CD4-positive, alpha-beta T cell treated with Interleukin-6 for 4 hours (primary cell): ENCODE data around the gene BCKDHA.
"Not testable (repeated sequence)": the region's sequence is repeated elsewhere in the genome, so short reads cannot be mapped to it uniquely, and the experiment has no call there.

Experiments used
- DNase-seq: peaks from one replicate; pipeline ENCODE4 v3.0.0-alpha.2; 2020; ENCODE audit warnings: mixed read lengths

The BCKDHA gene

GRCh38 chr19:41452584-41453275 is 55.1 kb downstream of the BCKDHA start:
- no peak for DNase-seq

- no peak for DNase-seq
Observed at GRCh38 chr19:41455936-41456335, 58.3 kb downstream of the BCKDHA start.

DNA sequence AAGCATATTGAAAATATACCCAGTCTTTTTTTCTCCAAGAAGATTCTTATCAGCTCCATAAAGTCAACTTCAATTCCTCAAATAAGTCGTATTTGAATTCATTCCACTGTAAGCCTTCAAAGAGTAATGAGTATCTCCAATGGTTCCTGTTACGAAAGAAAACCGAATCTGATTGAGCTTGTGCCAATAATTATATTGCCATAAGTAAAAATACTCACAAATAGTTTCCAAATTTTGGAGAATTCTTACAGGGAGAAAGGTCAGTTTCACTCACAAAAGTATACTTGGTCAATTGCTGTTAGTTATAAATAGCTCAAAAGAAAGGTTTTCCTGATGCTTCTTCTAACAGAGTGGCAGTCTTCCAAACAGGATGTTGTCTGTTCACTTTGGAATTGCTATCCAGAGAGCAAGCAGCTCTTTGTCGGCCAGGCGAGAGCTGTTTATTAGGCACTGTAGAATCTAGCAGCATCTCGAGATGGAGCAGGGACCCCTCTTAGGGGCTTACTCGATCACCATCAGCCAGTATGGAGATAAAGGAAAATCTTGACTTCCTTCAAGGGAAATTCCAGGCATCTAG is 58.8 kb downstream of the BCKDHA start:
- no peak for DNase-seq

DNA sequence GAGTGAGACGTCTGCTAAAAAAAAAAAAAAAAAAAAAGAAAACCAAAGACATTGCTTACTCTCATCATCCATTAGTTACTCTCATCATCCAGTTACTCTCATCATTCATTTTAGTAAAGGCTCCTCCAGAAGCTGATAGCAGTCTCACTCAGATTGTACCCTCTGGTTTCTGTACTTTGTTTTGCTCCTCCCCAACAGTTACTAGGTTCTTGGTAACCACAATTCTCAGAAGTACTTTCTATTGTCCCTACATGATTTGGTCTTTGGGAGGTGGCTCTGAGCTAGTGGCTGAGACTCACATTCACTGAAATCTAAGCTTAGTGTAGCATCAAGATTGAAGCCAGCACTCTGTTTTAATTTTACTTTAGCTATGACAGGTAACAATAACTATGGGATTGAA is 59.6 kb downstream of the BCKDHA start:
- no peak for DNase-seq

DNA sequence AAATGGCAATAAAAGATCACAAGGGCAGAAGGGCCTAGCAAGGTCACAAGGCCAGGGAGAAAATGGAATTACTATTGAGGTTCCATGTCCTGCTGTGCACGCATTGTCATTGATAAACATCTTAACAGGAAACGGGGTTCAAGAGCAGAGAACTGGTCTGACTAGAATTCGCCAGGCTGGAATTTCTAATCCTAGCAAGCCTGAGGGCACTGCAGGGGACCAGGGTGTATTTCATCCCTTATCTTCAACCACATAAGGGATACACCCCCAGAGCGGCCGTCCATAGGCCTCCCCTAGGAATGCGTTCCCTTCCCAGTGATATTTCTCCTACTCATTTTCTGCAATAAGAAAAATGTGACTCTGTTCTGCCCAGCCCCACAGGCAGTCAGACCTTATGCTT is 64.9 kb downstream of the BCKDHA start:
- no peak for DNase-seq

DNA sequence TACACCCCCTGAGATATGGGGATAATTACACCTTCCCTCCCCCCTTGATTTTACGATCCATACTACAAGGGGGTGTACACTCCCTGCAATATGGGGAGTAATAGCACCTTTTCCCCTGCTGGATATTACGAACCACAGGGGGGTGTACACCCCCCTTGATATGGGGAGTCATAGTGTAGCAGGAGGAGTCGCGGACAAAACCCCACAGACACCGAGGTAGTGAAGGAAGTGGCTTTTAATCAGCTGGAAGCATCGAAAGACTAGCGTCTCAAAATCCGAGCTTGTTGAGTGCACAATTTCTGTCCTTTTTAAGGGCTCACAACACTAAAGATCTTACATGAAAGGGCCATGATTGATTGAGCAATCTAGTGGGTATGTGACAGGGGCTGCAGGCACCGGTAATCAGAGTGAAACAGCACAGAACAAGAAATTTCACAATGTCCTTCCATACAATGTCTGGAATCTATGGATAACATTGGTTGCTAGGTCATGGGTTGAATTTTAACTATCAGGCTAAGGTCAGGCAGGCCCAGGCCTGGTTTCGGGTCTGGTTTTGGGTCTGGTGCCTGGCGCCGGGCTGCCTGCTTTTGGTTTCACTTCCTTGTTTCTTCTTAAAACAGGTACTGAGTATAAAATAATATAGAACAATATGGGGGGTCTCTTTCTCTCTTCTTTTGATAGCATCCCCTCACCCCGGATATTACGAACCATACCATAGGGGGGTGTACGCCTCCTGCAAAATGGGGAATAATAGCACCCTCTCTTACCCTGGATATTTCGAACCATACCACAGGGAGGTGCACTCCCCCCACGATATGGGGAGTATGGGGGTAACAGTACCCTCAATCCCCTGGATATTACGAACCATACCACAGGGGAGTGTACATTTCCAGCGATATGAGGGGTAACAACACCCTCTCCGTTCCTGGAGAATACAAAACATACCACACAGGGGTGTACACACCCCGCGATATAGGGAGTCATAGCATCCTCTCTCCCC is 65.9 kb downstream of the BCKDHA start:
- not testable (repeated sequence) for DNase-seq
